ENCODE results near the gene FOXJ3. TPM values are rescaled to one million over a fixed set of nuclear protein-coding genes. Genes with fewer than 3 reads are reported as not detected.

The FOXJ3 gene
- total RNA-seq (2021; ENCODE audit: unreplicated experiment) (55.3 TPM), Bru-seq, nascent RNA (percentile 95 among the genes with signal in this experiment), BruChase-seq, experiment 1, labeled RNA remaining after a 2-hour chase (percentile 86 among the genes with signal in this experiment), BruChase-seq, experiment 2, labeled RNA remaining after a 6-hour chase (percentile 80 among the genes with signal in this experiment)
- 24.7 TPM for polyA plus RNA-seq (2012; ENCODE audit: insufficient read length)
- long read RNA-seq, full-length matches to known transcripts: 17 of 48 reads
- long read RNA-seq, partial matches to known transcripts: 5 of 48 reads
- long read RNA-seq, other reads (novel, unspliced or antisense): 26 of 48 reads

- POLR2A ChIA-PET: no interaction called here
- intact Hi-C loops (cut with micrococcal nuclease; ENCODE audit: unreplicated experiment): loop anchor here (5.0 kb wide), 2 partner anchors 127 to 158 kb away; partner anchors contain the start of gene CCDC30
Observed at GRCh38 chr1:42335050-42335808, at the start of gene FOXJ3. Gene FOXJ3, minus strand, starts transcription at chr1:42335235. Its CDS starts 24,142 bp downstream, at chr1:42311093.

More at GRCh38 chr1:42335050-42335808, at the start of gene FOXJ3:
- ATAC-seq: peak; percentile 91
- CTCF ChIA-PET: no interaction called here
- in situ Hi-C loops (cut with HindIII; ENCODE audit: low pct_unique_long_range_greater_than_20kb, low sequenced_read_pairs): no loop called here
- DNase-seq (ENCODE audit: low read depth, low spot score): peak; percentile 82
- Histone ChIP-seq H3K9me3 (ENCODE audit: control insufficient read depth, insufficient read depth, low read depth, low read length) (no peaks in the 10 kb centered on the region), H3K4me1 (ENCODE audit: control insufficient read depth, insufficient read depth, low read length) (peaks cover 41% of the 10 kb centered on the region), H3K27me3 (ENCODE audit: control insufficient read depth, insufficient read depth, low read length) (no peaks in the 10 kb centered on the region), H3K4me3 (ENCODE audit: low read depth in 2 of 2, low read length in 2 of 2) (peak within 1 kb of the TSS; percentile 85 to 98), H3K36me3 (ENCODE audit: control insufficient read depth, insufficient read depth, low read length) (peaks cover 2% of the 10 kb centered on the region; the same call in 1 of the 2 replicates), H3K27ac (ENCODE audit: low read length) (peak within 1 kb of the TSS; percentile 98)
- BruUV-seq (replicated peaks): no TSS peak
- TF ChIP-seq TCF7L2 (IDR thresholded peaks at IDR 0.05; ENCODE audit: low read depth, low read length) (peak; percentile 17; the same call in 1 of the 2 replicates), POLR2AphosphoS5 (IDR thresholded peaks at IDR 0.05; ENCODE audit: low read depth, low read length) (peak; percentile 95), SIN3A (IDR thresholded peaks at IDR 0.05; ENCODE audit: borderline replicate concordance, insufficient read depth, low read depth, low read length) (peak; percentile 56; the same call in 1 of the 2 replicates), REST (IDR thresholded peaks at IDR 0.05; ENCODE audit: insufficient read depth in 1 of 2, low read depth in 2 of 2, low read length in 1 of 2) (peak in 1 of 2 experiments; percentile 73; a peak in 1 of 4 replicates), CTCF (IDR thresholded peaks at IDR 0.05) (no peak)
